ENCODE results near the gene GNPTAB. TPM values are rescaled to one million over a fixed set of nuclear protein-coding genes. Genes with fewer than 3 reads are reported as not detected.
"Not testable (repeated sequence)": the region's sequence is repeated elsewhere in the genome, so short reads cannot be mapped to it uniquely, and the experiment has no call there.

Gene GNPTAB
- total RNA-seq, 1 donor from 2014 or later = 139 TPM

- not testable (repeated sequence) for FAIRE-seq; DNase-seq (ENCODE audit: low spot score in 2 of 2)
Observed at GRCh38 chr12:101811342-101811741, 19.4 kb downstream of the GNPTAB start.

- no peak for DNase-seq (ENCODE audit: low spot score in 2 of 2)
- no peak for FAIRE-seq
Observed at GRCh38 chr12:101809208-101809607, 21.6 kb downstream of the GNPTAB start.

- DNase-seq (ENCODE audit: low spot score in 2 of 2) = no peak
- no peak for FAIRE-seq
Observed at GRCh38 chr12:101806265-101806664, 24.5 kb downstream of the GNPTAB start.

DNA sequence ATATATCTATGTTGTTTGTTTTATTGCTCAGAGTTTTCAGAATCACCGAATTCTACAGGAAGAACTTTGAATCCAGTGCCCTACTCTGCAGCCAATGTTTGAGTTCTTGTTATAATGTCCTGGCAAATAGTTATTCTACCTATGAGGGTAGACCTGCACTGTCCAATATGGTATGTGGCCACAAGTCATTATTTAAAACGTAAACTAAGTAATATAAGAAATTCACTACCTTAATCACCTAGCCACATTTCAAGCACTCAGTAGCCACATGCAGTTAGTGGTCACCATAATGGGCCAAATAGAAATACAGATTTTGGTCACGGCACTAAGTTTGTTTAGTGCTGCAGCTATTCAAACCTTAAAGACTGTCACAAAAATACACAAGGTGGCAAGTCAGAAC is 26.4 kb downstream of the GNPTAB start:
- no peak for FAIRE-seq
- no peak for DNase-seq (ENCODE audit: low spot score in 2 of 2)

DNA sequence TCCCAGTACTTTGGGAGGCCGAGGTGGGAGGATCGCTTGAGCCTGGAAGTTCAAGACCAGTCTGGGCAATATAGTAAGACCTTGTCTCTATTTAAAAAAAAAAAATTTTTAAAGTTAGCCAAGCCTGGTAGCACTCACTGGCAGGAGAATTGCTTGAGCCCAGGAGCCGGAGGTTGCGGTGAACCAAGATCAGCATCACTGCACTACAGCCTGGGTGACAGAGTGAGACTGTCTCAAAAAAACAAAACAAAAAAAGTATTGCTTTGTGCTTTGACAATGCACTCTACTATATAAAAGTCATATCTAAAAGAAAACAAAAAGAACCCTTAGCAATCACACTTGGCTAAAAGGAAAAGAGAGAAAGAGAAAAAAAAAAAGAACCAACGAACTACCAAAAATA is 26.8 kb downstream of the GNPTAB start:
- DNase-seq (ENCODE audit: low spot score in 2 of 2) (no peak), FAIRE-seq (no peak)

DNA sequence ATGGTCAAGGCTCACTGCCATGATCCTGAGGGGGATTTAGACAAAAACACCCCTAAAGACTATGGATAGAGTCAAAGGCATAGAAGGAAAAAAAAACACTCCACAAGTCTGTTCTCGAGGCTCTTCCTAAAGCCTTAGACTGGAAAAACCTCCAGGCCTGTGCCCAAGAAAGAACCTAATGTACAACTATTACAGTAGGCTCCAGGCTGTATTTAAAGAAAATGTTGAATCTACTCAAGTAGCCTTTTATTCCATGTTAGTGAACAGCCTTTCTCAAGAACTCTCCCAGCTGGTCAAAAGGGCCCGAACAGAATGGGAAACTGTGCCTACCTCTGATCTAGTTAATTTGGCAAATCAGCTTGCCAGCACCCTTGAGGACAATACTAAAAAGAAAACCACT is 28.3 kb downstream of the GNPTAB start:
- FAIRE-seq = no peak
- no peak for DNase-seq (ENCODE audit: low spot score in 2 of 2)

GRCh38 chr12:101799774-101800173 is 31.0 kb downstream of the GNPTAB start:
- no peak for FAIRE-seq
- DNase-seq (ENCODE audit: low spot score in 2 of 2) = no peak

DNA sequence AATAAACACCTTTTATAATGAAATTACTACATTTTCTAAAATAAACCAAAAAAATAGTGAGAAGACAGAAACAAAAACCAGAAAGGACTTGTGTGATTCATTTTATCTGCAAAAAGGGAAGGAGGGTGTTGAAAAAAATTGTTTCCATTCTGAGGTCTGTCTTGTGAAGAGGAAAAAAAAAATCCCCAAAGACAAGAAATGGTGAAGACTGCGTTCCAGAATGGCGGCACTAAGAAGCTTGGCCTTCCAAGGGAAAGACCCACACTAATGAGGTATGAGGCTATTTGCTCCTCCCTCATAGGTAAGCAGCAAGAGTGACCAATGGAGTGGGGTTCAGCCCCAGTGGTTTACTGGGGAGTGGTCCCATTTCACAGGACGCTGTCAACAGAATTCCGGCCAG is 35.0 kb downstream of the GNPTAB start:
- FAIRE-seq (no peak), DNase-seq (ENCODE audit: low spot score in 2 of 2) (no peak)

GRCh38 chr12:101795013-101795412 is 35.7 kb downstream of the GNPTAB start:
- FAIRE-seq (no peak), DNase-seq (ENCODE audit: low spot score in 2 of 2) (no peak)

GRCh38 chr12:101794574-101794973 is 36.2 kb downstream of the GNPTAB start:
- FAIRE-seq = no peak
- DNase-seq (ENCODE audit: low spot score in 2 of 2) = no peak

DNA sequence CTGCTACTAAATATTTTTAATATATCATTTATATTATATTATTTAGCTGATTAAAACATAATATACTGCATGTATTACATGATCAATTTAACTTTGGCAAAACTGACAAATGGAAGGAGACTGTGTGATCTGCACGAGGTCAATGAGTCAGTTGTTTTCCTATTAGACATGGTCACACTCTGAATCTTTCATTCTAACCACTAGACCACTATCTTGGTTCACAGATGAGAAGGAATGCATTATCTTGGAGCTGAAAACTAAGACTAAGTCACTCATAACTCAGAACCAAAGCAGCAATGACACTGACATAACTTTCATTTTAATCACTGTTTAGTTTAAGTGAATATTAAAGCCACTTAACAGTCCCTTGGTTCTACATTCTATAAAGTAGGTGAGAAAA is 37.4 kb downstream of the GNPTAB start:
- DNase-seq (ENCODE audit: low spot score in 2 of 2) (no peak), FAIRE-seq (no peak)

- FAIRE-seq = no peak
Observed at GRCh38 chr12:101792046-101792931, 38.5 kb downstream of the GNPTAB start.

DNA sequence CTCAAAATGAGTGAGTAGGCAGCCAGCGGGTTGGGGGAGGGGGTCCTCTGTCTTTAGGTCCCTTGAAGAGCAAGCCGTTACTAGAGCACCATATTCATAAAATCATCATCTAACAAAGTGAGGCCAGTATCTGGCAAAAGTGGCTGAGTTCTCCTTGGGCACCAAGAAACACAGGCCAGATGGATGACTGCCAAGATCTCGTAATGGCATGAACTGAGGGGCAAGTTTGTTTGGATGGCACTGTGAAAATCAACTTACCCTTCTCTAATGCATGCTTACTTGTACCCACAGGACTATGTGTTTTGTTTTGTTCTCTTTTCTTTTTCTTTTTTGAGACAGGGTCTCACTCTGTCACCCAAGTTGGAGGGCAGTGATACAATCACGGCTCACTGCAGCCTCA is 41.6 kb downstream of the GNPTAB start:
- no peak for DNase-seq (ENCODE audit: low spot score in 2 of 2)
- no peak for FAIRE-seq

More at GRCh38 chr12:101792046-101792931, 38.5 kb downstream of the GNPTAB start:
- no peak for DNase-seq (ENCODE audit: low spot score in 2 of 2)

GRCh38 chr12:101785671-101786070 is 45.1 kb downstream of the GNPTAB start:
- no peak for DNase-seq (ENCODE audit: low spot score in 2 of 2)
- no peak for FAIRE-seq

DNA sequence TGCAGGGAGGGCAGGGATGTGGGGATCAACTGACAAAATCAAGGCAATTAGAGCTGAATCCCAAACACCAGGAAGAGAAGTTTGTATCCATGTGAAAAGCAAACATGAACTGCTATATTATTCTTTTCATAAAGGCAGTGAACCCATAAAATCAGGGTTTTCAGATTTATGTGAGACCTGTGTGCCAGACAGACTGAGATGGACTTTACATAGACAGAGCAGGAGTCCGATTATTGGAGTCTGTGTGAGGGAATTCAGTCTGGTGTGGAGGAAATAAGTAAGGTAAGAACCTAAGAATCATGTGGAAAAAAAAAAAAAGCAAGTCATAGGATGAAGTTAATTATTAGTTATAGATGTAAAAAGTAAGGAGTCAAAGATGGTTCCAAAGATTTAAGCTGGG is 46.4 kb downstream of the GNPTAB start:
- DNase-seq (ENCODE audit: low spot score in 2 of 2) (no peak), FAIRE-seq (no peak)

GRCh38 chr12:101783838-101784237 is 46.9 kb downstream of the GNPTAB start:
- no peak for DNase-seq (ENCODE audit: low spot score in 2 of 2)
- no peak for FAIRE-seq

- no peak for DNase-seq (ENCODE audit: low spot score in 2 of 2)
- no peak for FAIRE-seq
Observed at GRCh38 chr12:101783150-101783549, 47.6 kb downstream of the GNPTAB start.

DNA sequence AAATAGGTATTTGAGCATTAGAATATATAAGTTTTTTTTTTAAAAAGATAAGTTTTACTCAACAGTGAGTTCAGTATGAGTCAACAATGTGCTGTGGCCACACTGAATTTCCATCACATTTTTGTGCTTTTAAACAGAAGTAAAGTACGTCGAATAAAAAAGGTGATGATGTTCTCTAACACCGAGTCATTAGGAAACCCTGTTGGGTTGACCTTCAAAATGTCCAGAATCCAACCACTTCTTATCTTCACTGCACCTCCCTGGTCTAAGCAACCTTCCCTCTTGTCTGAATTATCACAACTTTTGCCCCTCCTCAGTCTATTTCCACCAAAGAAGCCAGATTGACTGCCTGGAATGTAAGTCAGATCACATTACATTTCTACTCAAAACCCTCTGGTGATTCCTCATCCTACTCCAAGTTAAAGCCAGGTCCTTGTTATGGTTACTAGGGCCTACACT is 48.5 kb downstream of the GNPTAB start:
- no peak for FAIRE-seq
- no peak for DNase-seq (ENCODE audit: low spot score in 2 of 2)

DNA sequence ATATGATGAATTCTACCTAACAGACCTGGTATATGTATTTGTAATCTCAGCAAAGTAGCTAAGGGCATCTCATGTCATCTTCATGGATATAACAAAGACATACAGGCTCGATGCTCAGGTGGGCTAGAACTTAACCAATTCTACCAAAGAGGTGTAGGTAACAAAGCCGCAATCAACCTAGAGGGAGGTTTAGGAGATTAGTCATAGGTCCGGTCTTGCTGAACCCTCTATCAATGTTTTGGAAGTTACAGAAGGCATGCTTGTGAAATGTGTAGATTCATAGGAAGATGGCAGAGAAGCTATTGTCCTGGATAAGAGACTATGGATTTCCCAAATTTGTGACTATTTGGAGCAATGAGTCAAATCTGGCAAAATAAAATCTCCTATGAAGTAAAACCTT is 48.9 kb downstream of the GNPTAB start:
- FAIRE-seq = no peak
- DNase-seq (ENCODE audit: low spot score in 2 of 2) = no peak

- FAIRE-seq (no peak), DNase-seq (ENCODE audit: low spot score in 2 of 2) (no peak)
Observed at GRCh38 chr12:101780599-101780998, 50.2 kb downstream of the GNPTAB start.

DNA sequence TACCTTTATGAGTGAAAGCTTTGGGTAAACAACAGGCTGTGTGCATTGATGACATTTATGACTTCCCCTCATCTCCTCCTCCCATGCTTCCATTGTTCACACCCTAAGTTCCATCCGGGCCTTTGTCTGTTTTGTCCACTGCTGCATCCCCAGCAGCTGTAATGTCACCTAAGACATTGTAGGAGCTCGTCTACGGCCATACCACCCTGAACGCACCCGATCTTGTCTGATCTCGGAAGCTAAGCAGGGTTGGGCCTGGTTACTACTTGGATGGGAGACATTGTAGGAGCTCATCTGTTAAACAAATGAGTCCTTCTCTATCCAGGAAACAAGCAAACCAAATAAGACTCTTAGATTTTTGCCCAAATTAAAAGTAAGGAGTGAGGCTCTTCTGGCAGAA is 51.1 kb downstream of the GNPTAB start:
- no peak for DNase-seq (ENCODE audit: low spot score in 2 of 2)
- FAIRE-seq = no peak

- FAIRE-seq = no peak
Observed at GRCh38 chr12:101779200-101779599, 51.6 kb downstream of the GNPTAB start.

More at GRCh38 chr12:101779200-101779599, 51.6 kb downstream of the GNPTAB start:
- no peak for DNase-seq (ENCODE audit: low spot score in 2 of 2)

Data from frontal cortex (tissue), 4 donors.